SK-N-SH (cell line): ENCODE data around the gene CMTM1. TPM values are rescaled to one million over a fixed set of nuclear protein-coding genes. Genes with fewer than 3 reads are reported as not detected.
"Not testable (repeated sequence)": the region's sequence is repeated elsewhere in the genome, so short reads cannot be mapped to it uniquely, and the experiment has no call there.

Experiments
- CTCF ChIA-PET: fragments of 300-600, 350-600 bp; formaldehyde crosslinking; extraction: SDS; loops from one replicate; lab custom pipeline; 2021; lab: Yijun Ruan, JAX
- POLR2A ChIA-PET: fragments of 350-600 bp; sonication (Branson Sonifier 250); formaldehyde crosslinking; extraction: SDS; loops from one replicate; lab custom pipeline; 2020; ENCODE audit warnings: antibody characterized with exemption, inconsistent platforms; lab: Yijun Ruan, JAX
- DNase-seq: peaks from one replicate; pipeline ENCODE4 v3.0.0; 2012
- H2AFZ ChIP-seq: fragments of 200-600 bp; sonication (generic); 2 replicates; pipeline ENCODE4 v1.8.1; 2016; ENCODE audit warnings: antibody characterized with exemption, mild to moderate bottlenecking, low read depth
- H3F3A ChIP-seq: fragments of 200-600 bp; sonication (generic); replicated peaks from 2 replicates; pipeline ENCODE3; 2016; ENCODE audit warnings: antibody characterized with exemption, mild to moderate bottlenecking; ENCODE audit not compliant: insufficient read depth
- H3K27ac ChIP-seq, 2 experiments: fragments of 200-500 bp in 1 of 2; fragments of 200-600 bp in 1 of 2; sonication (Bioruptor generic) in 1 of 2; sonication (generic), shearing (Covaris generic) in 1 of 2; 2 replicates each; pipeline versions ENCODE4 v1.5.1 to v1.6.1; 2014 to 2016; ENCODE audit warnings: low read depth in 2 of 2, inconsistent platforms in 1 of 2, low read length in 1 of 2, mild to moderate bottlenecking in 1 of 2, mixed read lengths in 1 of 2
- H3K27me3 ChIP-seq: fragments of 200-600 bp; sonication (generic), shearing (Covaris generic); 2 replicates; pipeline ENCODE4 v1.6.1; 2016; ENCODE audit warnings: mixed run types; ENCODE audit not compliant: insufficient read depth
- H3K36me3 ChIP-seq, 2 experiments: fragments of 200-500 bp in 1 of 2; fragments of 200-600 bp in 1 of 2; sonication (Bioruptor generic) in 1 of 2; sonication (generic) in 1 of 2; replicated peaks in 1 of 2; 2 replicates each; pipeline versions ENCODE3 to v1.5.1; 2014 to 2016; ENCODE audit warnings: low read length in 1 of 2, mild to moderate bottlenecking in 1 of 2; ENCODE audit not compliant: insufficient read depth in 2 of 2, control insufficient read depth in 1 of 2
- H3K4me1 ChIP-seq, 2 experiments: fragments of 200-500 bp in 1 of 2; fragments of 200-600 bp in 1 of 2; sonication (Bioruptor generic) in 1 of 2; sonication (generic), shearing (Covaris generic) in 1 of 2; 2 replicates each; pipeline versions ENCODE4 v1.5.1 to v1.6.1; 2014 to 2016; ENCODE audit warnings: low read depth in 1 of 2, low read length in 1 of 2, mixed run types in 1 of 2; ENCODE audit not compliant: insufficient read depth in 2 of 2, control insufficient read depth in 1 of 2
- H3K4me2 ChIP-seq: fragments of 200-600 bp; sonication (generic), shearing (Covaris generic); 2 replicates; pipeline ENCODE4 v1.6.1; 2017; ENCODE audit warnings: mixed run types
- H3K4me3 ChIP-seq, 2 experiments: fragments of 200-500 bp in 1 of 2; fragments of 200-600 bp in 1 of 2; sonication (Bioruptor generic) in 1 of 2; sonication (generic), shearing (Covaris generic) in 1 of 2; 2 replicates each; pipeline versions ENCODE4 v1.5.1 to v1.8.1; 2014 to 2016; ENCODE audit warnings: low read depth in 2 of 2, inconsistent platforms in 1 of 2, low read length in 1 of 2, mild to moderate bottlenecking in 1 of 2, mixed read lengths in 1 of 2, moderate library complexity in 1 of 2
- H3K79me2 ChIP-seq: fragments of 200-600 bp; sonication (generic); 2 replicates; pipeline ENCODE4 v1.8.1; 2017; ENCODE audit warnings: mild to moderate bottlenecking; ENCODE audit not compliant: insufficient read depth
- H3K9ac ChIP-seq: fragments of 200-600 bp; sonication (generic); 2 replicates; pipeline ENCODE4 v1.6.1; 2017; ENCODE audit warnings: mixed run types
- H3K9me2 ChIP-seq: fragments of 200-600 bp; sonication (generic); 2 replicates; pipeline ENCODE4 v1.6.1; 2017; ENCODE audit warnings: mixed run types
- H3K9me3 ChIP-seq: fragments of 200-600 bp; sonication (generic); 2 replicates; pipeline ENCODE4 v1.6.1; 2017; ENCODE audit warnings: mixed run types, mild to moderate bottlenecking, moderate library complexity
- H4K20me1 ChIP-seq: fragments of 200-600 bp; sonication (generic); 2 replicates; pipeline ENCODE4 v1.6.1; 2017; ENCODE audit warnings: mild to moderate bottlenecking, mixed run types; ENCODE audit not compliant: insufficient read depth
- EP300 ChIP-seq, 2 experiments: IDR thresholded peaks; 2 replicates each; pipeline versions ENCODE4 v1.4.0 to v1.6.1; 2012; ENCODE audit warnings: borderline replicate concordance in 1 of 2, low read depth in 1 of 2, low read length in 1 of 2
- EZH2phosphoT487 ChIP-seq: fragments of 200-600 bp; sonication (generic); IDR thresholded peaks from 2 replicates; pipeline ENCODE4 v1.6.1; 2017; ENCODE audit warnings: low read depth, mixed run types, mild to moderate bottlenecking, antibody characterized with exemption, moderate library complexity, borderline replicate concordance
- FOSL2 ChIP-seq: IDR thresholded peaks from 2 replicates; pipeline ENCODE4 v1.4.0; 2012; ENCODE audit warnings: low read depth, mild to moderate bottlenecking, moderate library complexity, borderline replicate concordance
- MAX ChIP-seq: IDR thresholded peaks from 2 replicates; pipeline ENCODE4 v1.4.0; 2012; ENCODE audit warnings: low read depth
- MXI1 ChIP-seq: IDR thresholded peaks from 2 replicates; pipeline ENCODE4 v1.6.1; 2012; ENCODE audit warnings: mild to moderate bottlenecking, low read depth, low read length, improper control_type of control experiment
- RCOR1 ChIP-seq: fragments of 150-350 bp; IDR thresholded peaks from 2 replicates; pipeline ENCODE4 v1.6.1; 2017; ENCODE audit warnings: antibody characterized with exemption, low read length
- RXRA ChIP-seq: IDR thresholded peaks from 2 replicates; pipeline ENCODE4 v1.4.0; 2012; ENCODE audit warnings: low read depth, mild to moderate bottlenecking, borderline replicate concordance
- TCF12 ChIP-seq: IDR thresholded peaks from 2 replicates; pipeline ENCODE4 v1.4.0; 2012
- USF2 ChIP-seq: fragments of 150-350 bp; IDR thresholded peaks from 2 replicates; pipeline ENCODE4 v1.6.1; 2017; ENCODE audit warnings: antibody characterized with exemption, low read length, low read depth, borderline replicate concordance
- ZBTB33 ChIP-seq: IDR thresholded peaks from 2 replicates; pipeline ENCODE4 v1.4.0; 2012; ENCODE audit warnings: low read depth, borderline replicate concordance
- WGBS: methylation state at CpG from one replicate; pipeline ENCODE4 v1.1.6; 2017; ENCODE audit warnings: low lambda C conversion rate; 5-methylcytosine and 5-hydroxymethylcytosine counted together
- polyA plus RNA-seq, 3 experiments: library from polyadenylated mRNA; depleted of rRNA; stranded (reverse); fragments of >200 nt; gene quantifications; 2 replicates each; pipeline ENCODE4 v1.2.3, GENCODE V29; 2012

The CMTM1 gene
- polyA plus RNA-seq, 1 of the 3 experiments (the other 2 are of a cell fraction) = 3.7 TPM

- ChIA-PET CTCF (interaction anchor here (1.1 to 1.4 kb wide), 3 partner anchors 14 to 300 kb away, joined by 3 to 6 read pairs (median 3); no protein-coding TSS in a partner anchor), POLR2A (no interaction called here)
- no peaks in the 10 kb centered on the region for H3K36me3 ChIP-seq
- no peak for DNase-seq
- H3K9me2 ChIP-seq = no peaks in the 10 kb centered on the region
- no peak overlapping the region for H2AFZ ChIP-seq
- no peak overlapping the region for H3K4me3 ChIP-seq
- H4K20me1 ChIP-seq = no peaks in the 10 kb centered on the region
- no peaks in the 10 kb centered on the region for H3K4me1 ChIP-seq
- no peak overlapping the region for H3K27ac ChIP-seq
- H3K79me2 ChIP-seq = no peaks in the 10 kb centered on the region
- WGBS = 72% methylated on average over 7 of the region's 7 CpGs
- no peak overlapping the region for H3K4me2 ChIP-seq
- no peaks in the 10 kb centered on the region for H3K27me3 ChIP-seq
- H3K9me3 ChIP-seq = no peaks in the 10 kb centered on the region
- TF ChIP-seq MAX (no peak), USF2 (no peak), TCF12 (no peak), FOSL2 (no peak), EZH2phosphoT487 (no peak), MXI1 (no peak), RXRA (no peak), ZBTB33 (no peak), EP300 (IDR thresholded peaks at IDR 0.05; ENCODE audit: borderline replicate concordance in 1 of 2, low read depth in 1 of 2, low read length in 1 of 2) (no peak), RCOR1 (no peak)
- TF ChIP-seq, all 33 proteins: peak for 0
- H3K9ac ChIP-seq = no peak overlapping the region
- H3F3A ChIP-seq = no peaks in the 10 kb centered on the region
Measured at GRCh38 chr16:66594739-66595138, 28.5 kb downstream of the CMTM1 start.

- not testable (repeated sequence) for H3K9me2 ChIP-seq, H3K4me1 ChIP-seq, H3F3A ChIP-seq, DNase-seq, H3K9me3 ChIP-seq, H2AFZ ChIP-seq, H4K20me1 ChIP-seq, H3K9ac ChIP-seq, H3K4me2 ChIP-seq, H3K79me2 ChIP-seq, H3K4me3 ChIP-seq, H3K27me3 ChIP-seq, H3K36me3 ChIP-seq, H3K27ac ChIP-seq
- POLR2A ChIA-PET = interaction anchor here (0.6 kb wide), 1 partner anchor 1246 kb away, joined by 3 read pairs; the partner anchor contains the start of gene THAP11
- CTCF ChIA-PET = interaction anchor here (0.7 kb wide), 1 partner anchor 8 kb away, joined by 4 read pairs; the partner anchor contains the start of gene CMTM3
- WGBS = 94% methylated on average over 4 of the region's 4 CpGs
Measured at GRCh38 chr16:66596559-66596958, 30.3 kb downstream of the CMTM1 start.
